HG02840 (cell line): ENCODE measurements around the gene CBS.
"Not testable (repeated sequence)": the region's sequence is repeated elsewhere in the genome, so short reads cannot be mapped to it uniquely, and the experiment has no call there.

Experiments
- ATAC-seq: cut with Tn5 transposase; IDR thresholded peaks from one replicate; pipeline ENCODE4 v1.9.1; 2021; ENCODE audit warnings: mild to moderate bottlenecking, moderate library complexity, moderate number of reproducible peaks; ENCODE audit not compliant: unreplicated experiment, low FRiP score

The CBS gene

GRCh38 chr21:43027846-43028731, 47.5 kb downstream of the CBS start:
- no peak for ATAC-seq

GRCh38 chr21:43025636-43026180, 49.9 kb downstream of the CBS start:
- ATAC-seq, result no peak

- ATAC-seq, result no peak
Measured at GRCh38 chr21:43024439-43025136, 51.0 kb downstream of the CBS start.

- no peak for ATAC-seq
Measured at GRCh38 chr21:43023175-43023574, 52.5 kb downstream of the CBS start.

- ATAC-seq, result no peak
Measured at GRCh38 chr21:43021756-43022600, 53.7 kb downstream of the CBS start.

- no peak for ATAC-seq
Measured at GRCh38 chr21:43021191-43021590, 54.4 kb downstream of the CBS start.

GRCh38 chr21:43020771-43021170, 54.9 kb downstream of the CBS start:
- no peak for ATAC-seq

GRCh38 chr21:43020177-43020576, 55.5 kb downstream of the CBS start:
- ATAC-seq, result no peak

- ATAC-seq, result no peak
Measured at GRCh38 chr21:43018519-43018918, 57.1 kb downstream of the CBS start.

- ATAC-seq, result no peak
Measured at GRCh38 chr21:43016728-43017127, 58.9 kb downstream of the CBS start.

GRCh38 chr21:43015906-43016540, 59.6 kb downstream of the CBS start:
- ATAC-seq, result no peak

- no peak for ATAC-seq
Measured at GRCh38 chr21:43012596-43012995, 63.0 kb downstream of the CBS start.

- ATAC-seq, result no peak
Measured at GRCh38 chr21:43006874-43007208, 68.8 kb downstream of the CBS start.

- not testable (repeated sequence) for ATAC-seq
Measured at GRCh38 chr21:43006051-43006873, 69.4 kb downstream of the CBS start.

GRCh38 chr21:43005635-43006034, 70.0 kb downstream of the CBS start:
- no peak for ATAC-seq

GRCh38 chr21:43004926-43005325, 70.7 kb downstream of the CBS start:
- ATAC-seq, result no peak
